Neural progenitor cell (in vitro differentiated cells): Measurements from ENCODE around the gene TIMP3.

ENCODE experiments used
- CTCF ChIP-seq: fragments of 200-600 bp; sonication (generic); IDR thresholded peaks from 2 replicates; pipeline ENCODE4 v1.5.1; 2017; ENCODE audit warnings: antibody characterized with exemption, mild to moderate bottlenecking
- EZH2 ChIP-seq: fragments of 200-600 bp; sonication (generic); IDR thresholded peaks from 2 replicates; pipeline ENCODE4 v1.6.1; 2017; ENCODE audit warnings: antibody characterized with exemption, mild to moderate bottlenecking, moderate library complexity
- EZH2phosphoT487 ChIP-seq: fragments of 200-600 bp; sonication (generic); IDR thresholded peaks from 2 replicates; pipeline ENCODE4 v1.6.1; 2017; ENCODE audit warnings: antibody characterized with exemption

GRCh38 chr22:32843300-32843699 lies 41.8 kb downstream of the TIMP3 start:
- TF ChIP-seq CTCF = no peak
- TF ChIP-seq EZH2 = no peak
- no peak for TF ChIP-seq EZH2phosphoT487
